ENCODE measurements around the gene CIAO2B. TPM values are rescaled to one million over a fixed set of nuclear protein-coding genes. Genes with fewer than 3 reads are reported as not detected.
A peak's percentile ranks its signal among the peaks of the same experiment; 100 is the strongest.

CIAO2B gene
- total RNA-seq, 1 donor from 2014 or later = 89.4 TPM

DNA sequence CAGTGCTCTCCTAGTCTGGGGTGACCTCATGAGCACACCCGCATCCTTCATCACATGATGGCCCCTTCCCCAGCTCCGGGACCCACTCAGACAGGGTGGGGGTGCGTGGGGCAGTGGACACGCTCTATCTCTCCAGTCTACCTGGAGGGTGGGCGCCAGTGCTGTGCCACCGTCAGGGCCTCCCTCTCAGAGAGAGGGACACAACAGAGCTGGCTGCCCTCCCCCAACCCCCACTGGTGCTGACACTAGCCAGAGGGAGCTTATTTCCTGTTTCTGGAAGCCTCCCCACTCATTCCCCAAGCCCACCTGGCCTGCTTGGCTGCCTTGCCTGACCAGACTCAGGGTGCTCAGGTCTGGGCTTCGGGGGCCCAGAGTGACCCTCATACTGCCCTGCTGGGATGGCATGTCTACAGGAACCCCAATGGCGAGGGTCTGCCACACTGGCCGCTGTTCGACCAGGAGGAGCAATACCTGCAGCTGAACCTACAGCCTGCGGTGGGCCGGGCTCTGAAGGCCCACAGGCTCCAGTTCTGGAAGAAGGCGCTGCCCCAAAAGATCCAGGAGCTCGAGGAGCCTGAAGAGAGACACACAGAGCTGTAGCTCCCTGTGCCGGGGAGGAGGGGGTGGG lies 9.3 kb upstream of the CIAO2B start:
- H3K9me3 Mint-ChIP-seq (ENCODE audit: unreplicated experiment) = peaks cover 1% of the 10 kb centered on the region
- TF ChIP-seq, protein P1, sequence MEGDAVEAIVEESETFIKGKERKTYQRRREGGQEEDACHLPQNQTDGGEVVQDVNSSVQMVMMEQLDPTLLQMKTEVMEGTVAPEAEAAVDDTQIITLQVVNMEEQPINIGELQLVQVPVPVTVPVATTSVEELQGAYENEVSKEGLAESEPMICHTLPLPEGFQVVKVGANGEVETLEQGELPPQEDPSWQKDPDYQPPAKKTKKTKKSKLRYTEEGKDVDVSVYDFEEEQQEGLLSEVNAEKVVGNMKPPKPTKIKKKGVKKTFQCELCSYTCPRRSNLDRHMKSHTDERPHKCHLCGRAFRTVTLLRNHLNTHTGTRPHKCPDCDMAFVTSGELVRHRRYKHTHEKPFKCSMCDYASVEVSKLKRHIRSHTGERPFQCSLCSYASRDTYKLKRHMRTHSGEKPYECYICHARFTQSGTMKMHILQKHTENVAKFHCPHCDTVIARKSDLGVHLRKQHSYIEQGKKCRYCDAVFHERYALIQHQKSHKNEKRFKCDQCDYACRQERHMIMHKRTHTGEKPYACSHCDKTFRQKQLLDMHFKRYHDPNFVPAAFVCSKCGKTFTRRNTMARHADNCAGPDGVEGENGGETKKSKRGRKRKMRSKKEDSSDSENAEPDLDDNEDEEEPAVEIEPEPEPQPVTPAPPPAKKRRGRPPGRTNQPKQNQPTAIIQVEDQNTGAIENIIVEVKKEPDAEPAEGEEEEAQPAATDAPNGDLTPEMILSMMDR (IDR thresholded peaks at IDR 0.05; ENCODE audit: partially characterized antibody, unreplicated experiment) = no peak
- no peak overlapping the region for H3K4me3 Mint-ChIP-seq (ENCODE audit: unreplicated experiment)
- peaks cover 6% of the 10 kb centered on the region for H3K4me1 Mint-ChIP-seq (ENCODE audit: low read depth, unreplicated experiment)
- peaks cover 4% of the 10 kb centered on the region for H3K27me3 Mint-ChIP-seq (ENCODE audit: unreplicated experiment)
- H3K36me3 Mint-ChIP-seq (ENCODE audit: unreplicated experiment) = no peaks in the 10 kb centered on the region
- no peak overlapping the region for H3K27ac Mint-ChIP-seq (ENCODE audit: unreplicated experiment)
- no peak for DNase-seq

DNA sequence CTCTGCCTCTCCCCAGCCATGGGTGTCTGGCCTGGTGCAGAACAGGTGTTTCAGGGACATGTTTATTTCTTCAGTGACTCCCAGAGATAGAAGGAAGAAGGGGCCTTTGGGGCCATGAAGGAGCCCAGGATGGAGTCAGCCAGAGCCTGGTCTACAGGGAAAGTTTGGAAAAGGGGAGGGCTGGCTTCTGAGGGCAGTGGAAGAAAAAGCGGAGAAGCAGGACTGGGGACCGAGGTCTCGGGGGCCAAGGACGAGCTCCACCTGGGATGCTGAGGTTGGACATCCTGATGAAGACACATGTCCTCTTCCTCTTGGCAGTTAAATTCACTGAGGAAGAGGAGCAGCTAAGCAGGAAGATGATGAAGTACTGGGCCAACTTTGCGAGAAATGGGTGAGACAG lies 8.8 kb upstream of the CIAO2B start:
- Mint-ChIP-seq H3K4me3 (ENCODE audit: unreplicated experiment) (no peak overlapping the region), H3K27ac (ENCODE audit: unreplicated experiment) (no peak overlapping the region), H3K9me3 (ENCODE audit: unreplicated experiment) (peaks cover 1% of the 10 kb centered on the region), H3K4me1 (ENCODE audit: low read depth, unreplicated experiment) (peaks cover 4% of the 10 kb centered on the region), H3K27me3 (ENCODE audit: unreplicated experiment) (peaks cover 4% of the 10 kb centered on the region), H3K36me3 (ENCODE audit: unreplicated experiment) (no peaks in the 10 kb centered on the region)
- TF ChIP-seq, protein P1 (IDR thresholded peaks at IDR 0.05; ENCODE audit: partially characterized antibody, unreplicated experiment) = no peak
- DNase-seq = no peak

DNA sequence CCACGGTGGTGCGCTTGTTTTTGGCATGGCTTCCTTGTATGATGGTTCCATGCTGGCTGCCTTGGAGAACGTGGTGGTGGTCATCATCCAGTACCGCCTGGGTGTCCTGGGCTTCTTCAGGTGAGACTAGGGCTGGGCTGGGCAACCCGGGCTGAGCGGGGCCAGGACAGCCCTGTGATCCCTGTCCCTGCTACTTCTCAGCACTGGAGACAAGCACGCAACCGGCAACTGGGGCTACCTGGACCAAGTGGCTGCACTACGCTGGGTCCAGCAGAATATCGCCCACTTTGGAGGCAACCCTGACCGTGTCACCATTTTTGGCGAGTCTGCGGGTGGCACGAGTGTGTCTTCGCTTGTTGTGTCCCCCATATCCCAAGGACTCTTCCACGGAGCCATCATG lies 6.0 kb upstream of the CIAO2B start:
- Mint-ChIP-seq H3K27ac (ENCODE audit: unreplicated experiment) (no peak overlapping the region), H3K9me3 (ENCODE audit: unreplicated experiment) (peaks cover 1% of the 10 kb centered on the region), H3K4me3 (ENCODE audit: unreplicated experiment) (no peak overlapping the region), H3K36me3 (ENCODE audit: unreplicated experiment) (no peaks in the 10 kb centered on the region), H3K27me3 (ENCODE audit: unreplicated experiment) (no peaks in the 10 kb centered on the region), H3K4me1 (ENCODE audit: low read depth, unreplicated experiment) (no peaks in the 10 kb centered on the region)
- DNase-seq = no peak
- TF ChIP-seq, protein P1 (IDR thresholded peaks at IDR 0.05; ENCODE audit: partially characterized antibody, unreplicated experiment) = no peak

DNA sequence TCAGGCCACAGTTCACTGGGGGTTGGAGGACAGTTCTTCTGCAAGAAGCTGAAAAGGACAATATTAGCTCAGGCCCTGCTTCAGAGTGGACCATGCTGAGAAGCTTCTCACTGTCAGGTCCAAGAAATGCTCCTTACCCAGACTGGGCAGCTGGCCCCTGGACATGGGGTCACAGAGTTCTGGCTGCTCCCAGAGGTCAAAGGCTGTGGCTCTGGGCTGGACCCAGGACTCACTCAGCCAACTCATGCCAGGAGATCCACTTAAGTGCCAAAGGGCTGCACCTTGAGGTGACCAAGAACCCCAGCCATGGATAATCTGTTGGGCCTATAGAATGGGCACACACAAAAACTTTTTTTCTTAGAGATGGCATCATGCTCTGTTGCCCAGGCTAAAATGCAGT lies 5.2 kb upstream of the CIAO2B start:
- no peaks in the 10 kb centered on the region for H3K4me1 Mint-ChIP-seq (ENCODE audit: low read depth, unreplicated experiment)
- peaks cover 3% of the 10 kb centered on the region for H3K27me3 Mint-ChIP-seq (ENCODE audit: unreplicated experiment)
- peaks cover 3% of the 10 kb centered on the region for H3K9me3 Mint-ChIP-seq (ENCODE audit: unreplicated experiment)
- no peak overlapping the region for H3K27ac Mint-ChIP-seq (ENCODE audit: unreplicated experiment)
- no peak for DNase-seq
- no peak overlapping the region for H3K4me3 Mint-ChIP-seq (ENCODE audit: unreplicated experiment)
- no peaks in the 10 kb centered on the region for H3K36me3 Mint-ChIP-seq (ENCODE audit: unreplicated experiment)
- TF ChIP-seq, protein P1 (IDR thresholded peaks at IDR 0.05; ENCODE audit: partially characterized antibody, unreplicated experiment) = no peak

DNA sequence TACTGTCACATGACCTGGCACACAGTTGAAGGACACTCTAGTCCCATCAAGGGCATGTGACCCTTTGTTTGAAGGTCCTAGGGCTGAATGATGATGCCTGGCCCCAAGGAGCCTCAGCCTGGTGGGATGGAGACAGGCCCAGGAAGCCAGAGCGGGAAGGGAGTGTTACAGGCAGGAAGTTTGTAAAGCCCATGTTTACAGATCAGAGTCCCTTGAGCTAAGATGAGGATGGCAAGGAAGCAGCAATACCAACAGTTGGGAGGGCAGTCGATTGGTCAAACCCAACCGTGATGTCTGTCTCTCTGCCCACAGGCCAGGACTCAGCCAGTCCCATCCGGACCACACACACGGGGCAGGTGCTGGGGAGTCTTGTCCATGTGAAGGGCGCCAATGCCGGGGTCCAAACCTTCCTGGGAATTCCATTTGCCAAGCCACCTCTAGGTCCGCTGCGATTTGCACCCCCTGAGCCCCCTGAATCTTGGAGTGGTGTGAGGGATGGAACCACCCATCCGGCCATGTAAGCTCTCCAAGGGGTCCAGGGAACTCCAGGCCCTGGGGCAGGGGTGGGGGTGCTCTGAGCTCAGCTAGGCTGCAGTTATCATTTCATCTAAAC lies 3.6 kb upstream of the CIAO2B start:
- H3K4me3 Mint-ChIP-seq (ENCODE audit: unreplicated experiment) = peak overlapping the region; percentile 38
- peaks cover 3% of the 10 kb centered on the region for H3K9me3 Mint-ChIP-seq (ENCODE audit: unreplicated experiment)
- no peak for DNase-seq
- H3K4me1 Mint-ChIP-seq (ENCODE audit: low read depth, unreplicated experiment) = peaks cover 8% of the 10 kb centered on the region
- H3K27me3 Mint-ChIP-seq (ENCODE audit: unreplicated experiment) = peaks cover 8% of the 10 kb centered on the region
- no peaks in the 10 kb centered on the region for H3K36me3 Mint-ChIP-seq (ENCODE audit: unreplicated experiment)
- H3K27ac Mint-ChIP-seq (ENCODE audit: unreplicated experiment) = no peak overlapping the region
- TF ChIP-seq, protein P1 (IDR thresholded peaks at IDR 0.05; ENCODE audit: partially characterized antibody, unreplicated experiment) = no peak

Data from glutamatergic neuron (in vitro differentiated cells).